ENCODE measurements around the gene LEP. TPM values are rescaled to one million over a fixed set of nuclear protein-coding genes. Genes with fewer than 3 reads are reported as not detected.

Gene LEP
- total and polyA plus RNA-seq, 9 of the 15 experiments (the other 6 are each of a cell fraction or from before 2014, with no cell fraction given): not detected

GRCh38 chr7:128210590-128211570 lies 30.2 kb upstream of the LEP start (continued):
- TF ChIP-seq ZNF280B (CRISPR knock-in tag; IDR thresholded peaks at IDR 0.05) (no peak), RBM25 (IDR thresholded peaks at IDR 0.05; ENCODE audit: low read depth, low read length, severe bottlenecking) (no peak), ZEB2 (IDR thresholded peaks at IDR 0.05) (no peak)

- H3K4me2 ChIP-seq (ENCODE audit: insufficient read depth, low read length): no peak overlapping the region
- peaks cover 4 to 6% of the 10 kb centered on the region in 2 experiments; a peak in 3 of 5 replicates for H3K4me1 ChIP-seq (replicated peaks in 1 of 2; ENCODE audit: control insufficient read depth in 2 of 2, insufficient read depth in 2 of 2, low read length in 2 of 2)
- no peak overlapping the region for H3K27ac ChIP-seq (ENCODE audit: extremely low read depth, low read depth, low read length)
- ChIA-PET CTCF (ENCODE audit: low intra/inter-chr PET ratio) (interaction anchor here (1.1 kb wide), 1 partner anchor 174 kb away, joined by 3 read pairs; no protein-coding TSS in a partner anchor), POLR2A (no interaction called here)
- no peaks in the 10 kb centered on the region for H3K36me3 ChIP-seq (ENCODE audit: control insufficient read depth, insufficient read depth, low read length)
- WGBS (ENCODE audit: insufficient coverage, low coverage, missing lambda C conversion rate): under 1% methylated on average over 4 of the region's 4 CpGs
- H3K9me3 ChIP-seq (replicated peaks; ENCODE audit: control insufficient read depth, insufficient read depth, low read depth, low read length): no peaks in the 10 kb centered on the region
- H3K9ac ChIP-seq (ENCODE audit: insufficient read depth in 1 of 2, low read depth in 2 of 2, low read length in 2 of 2): no peak overlapping the region
- intact Hi-C loops (cut with micrococcal nuclease): no loop called here
- no peak overlapping the region for H3K4me3 ChIP-seq
- H2AFZ ChIP-seq (ENCODE audit: low read depth, low read length): no peak overlapping the region
- H3K79me2 ChIP-seq (ENCODE audit: control insufficient read depth, insufficient read depth, low read length): no peaks in the 10 kb centered on the region
- BruUV-seq (replicated peaks): no TSS peak
- no peaks in the 10 kb centered on the region for H3K9me1 ChIP-seq (ENCODE audit: control insufficient read depth, insufficient read depth, low read length)
- H4K20me1 ChIP-seq (replicated peaks; ENCODE audit: control insufficient read depth, insufficient read depth, low read length): peaks cover 13% of the 10 kb centered on the region; the same call in 1 of the 2 replicates
- FAIRE-seq (no peak), DNase-seq (ENCODE audit: extremely low read depth in 1 of 4, low spot score in 3 of 4) (no peak), ATAC-seq (no peak)
- peaks cover 27 to 53% of the 10 kb centered on the region in 2 experiments; a peak in 4 of 5 replicates for H3K27me3 ChIP-seq (ENCODE audit: control insufficient read depth in 2 of 2, insufficient read depth in 2 of 2, low read length in 2 of 2)
- in situ Hi-C loops (cut with MboI): no loop called here
- no peak for TF ChIP-seq RFX1 (IDR thresholded peaks at IDR 0.05)
- TF ChIP-seq NFE2 (IDR thresholded peaks at IDR 0.05; ENCODE audit: low read depth): no peak
- no peak for TF ChIP-seq MAFF (IDR thresholded peaks at IDR 0.05; ENCODE audit: low read length)
- no peak for TF ChIP-seq GTF2E2 (tag; IDR thresholded peaks at IDR 0.05)
- TF ChIP-seq SMARCB1 (IDR thresholded peaks at IDR 0.05; ENCODE audit: insufficient read length, low read depth): no peak
- TF ChIP-seq RFX5 (IDR thresholded peaks at IDR 0.05; ENCODE audit: low read depth, low read length): no peak
- TF ChIP-seq ILK (tag; IDR thresholded peaks at IDR 0.05; ENCODE audit: borderline replicate concordance, low read depth): no peak
- TF ChIP-seq STAT6 (CRISPR knock-in tag; IDR thresholded peaks at IDR 0.05): no peak
- TF ChIP-seq ZNF77 (CRISPR knock-in tag; IDR thresholded peaks at IDR 0.05): no peak
- TF ChIP-seq ZNF644 (tag; IDR thresholded peaks at IDR 0.05; ENCODE audit: low read depth): no peak
- TF ChIP-seq SAP30 (IDR thresholded peaks at IDR 0.05; ENCODE audit: borderline replicate concordance, insufficient read depth, low read depth, low read length, poor library complexity, severe bottlenecking): no peak
- TF ChIP-seq POLR2AphosphoS5 (IDR thresholded peaks at IDR 0.05; ENCODE audit: control insufficient read depth, insufficient read depth, low read depth, low read length): no peak
- no peak for TF ChIP-seq ZNF766 (CRISPR knock-in tag; conservative IDR thresholded peaks at IDR 0.05)
- no peak for TF ChIP-seq HIVEP1 (CRISPR knock-in tag; IDR thresholded peaks at IDR 0.05)
Observed at GRCh38 chr7:128211626-128212025, 29.5 kb upstream of the LEP start.
